Suprapubic skin (tissue), 4 donors: ENCODE measurements around the gene SPIN2B. TPM values are rescaled to one million over a fixed set of nuclear protein-coding genes. Genes with fewer than 3 reads are reported as not detected.
"Not testable (repeated sequence)": the region's sequence is repeated elsewhere in the genome, so short reads cannot be mapped to it uniquely, and the experiment has no call there.

Source experiments
- DNase-seq, 2 donors: peaks; one replicate each; pipeline ENCODE4 v3.0.0-alpha.2; 2019; ENCODE audit warnings: low spot score in 2 of 2
- H3K27ac ChIP-seq: fragments of 200-600 bp; sonication (generic); one replicate; pipeline ENCODE4 v1.5.1; 2019
- H3K27me3 ChIP-seq: fragments of 200-600 bp; sonication (generic); one replicate; pipeline ENCODE4 v1.5.1; 2019
- H3K36me3 ChIP-seq: fragments of 200-600 bp; sonication (generic); one replicate; pipeline ENCODE4 v1.5.1; 2019
- H3K4me1 ChIP-seq: fragments of 200-600 bp; sonication (generic); one replicate; pipeline ENCODE4 v1.5.1; 2019
- H3K4me3 ChIP-seq: fragments of 200-600 bp; sonication (generic); one replicate; pipeline ENCODE4 v1.5.1; 2019; ENCODE audit warnings: mild to moderate bottlenecking
- H3K9me3 ChIP-seq: fragments of 200-600 bp; sonication (generic); one replicate; pipeline ENCODE4 v1.5.1; 2019
- CTCF ChIP-seq, 2 donors: fragments of 200-600 bp in 1 of 2; fragments of 450-650 bp in 1 of 2; sonication (generic) in 1 of 2; IDR thresholded peaks; one replicate each; pipeline ENCODE4 v1.5.1; 2016 to 2019; ENCODE audit warnings: antibody characterized with exemption in 2 of 2, mild to moderate bottlenecking in 1 of 2, moderate library complexity in 1 of 2
- EP300 ChIP-seq: sonication (generic); formaldehyde crosslinking; IDR thresholded peaks from one replicate; pipeline ENCODE4 v1.6.1; 2017; ENCODE audit warnings: antibody characterized with exemption
- POLR2A ChIP-seq, 2 donors: fragments of 450-650 bp; IDR thresholded peaks; one replicate each; pipeline ENCODE4 v1.6.1; 2017; ENCODE audit warnings: antibody characterized with exemption in 2 of 2, mild to moderate bottlenecking in 2 of 2, moderate library complexity in 2 of 2
- POLR2AphosphoS5 ChIP-seq, 3 donors: sonication (generic); formaldehyde crosslinking; IDR thresholded peaks; one replicate each; pipeline ENCODE4 v1.6.1; 2017; ENCODE audit warnings: antibody characterized with exemption in 3 of 3
- WGBS: methylation state at CpG from one replicate; pipeline ENCODE4 v1.1.5; 2018; 5-methylcytosine and 5-hydroxymethylcytosine counted together
- total RNA-seq, 4 donors: library from RNA; depleted of rRNA; stranded (reverse); fragments of >200 nt; gene quantifications; one replicate each; pipeline ENCODE4 v1.1.0, GENCODE V29; 2016

Gene SPIN2B
- total RNA-seq, 4 donors from 2014 or later, result 6.1 to 10.3 (median 8.3) TPM

GRCh38 chrX:57104406-57104805 lies 16.9 kb downstream of the SPIN2B start:
- no peak overlapping the region for H3K27ac ChIP-seq
- no peaks in the 10 kb centered on the region for H3K4me1 ChIP-seq
- WGBS, result 74% methylated on average over 4 of the region's 4 CpGs
- H3K27me3 ChIP-seq, result no peaks in the 10 kb centered on the region
- H3K36me3 ChIP-seq, result no peaks in the 10 kb centered on the region
- no peaks in the 10 kb centered on the region for H3K9me3 ChIP-seq
- DNase-seq, result no peak
- H3K4me3 ChIP-seq, result no peak overlapping the region
- TF ChIP-seq POLR2AphosphoS5 (IDR thresholded peaks at IDR 0.05) (no peak), POLR2A (IDR thresholded peaks at IDR 0.05) (no peak)

DNA sequence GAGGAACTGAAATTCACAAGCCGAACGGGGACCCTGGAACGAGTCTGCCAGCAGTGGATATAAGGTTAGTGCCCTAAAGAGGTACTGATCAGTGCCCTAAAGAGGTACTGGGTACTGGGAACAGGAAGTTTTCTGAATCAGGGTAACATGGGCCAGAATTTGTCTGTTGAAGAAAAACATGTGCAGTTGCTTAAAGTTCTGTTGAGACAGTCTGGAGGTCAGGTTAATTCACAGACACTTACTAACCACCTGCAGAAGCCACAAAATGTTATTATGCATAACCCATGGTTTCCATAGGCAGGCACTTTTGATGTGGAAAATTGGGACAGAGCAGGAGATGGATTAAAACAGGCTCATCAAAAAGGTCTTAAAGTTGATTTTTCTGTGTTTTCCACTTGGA lies 17.9 kb downstream of the SPIN2B start:
- no peak overlapping the region for H3K27ac ChIP-seq
- WGBS, result 91% methylated on average over 3 of the region's 3 CpGs
- no peaks in the 10 kb centered on the region for H3K9me3 ChIP-seq
- H3K4me1 ChIP-seq, result no peaks in the 10 kb centered on the region
- TF ChIP-seq EP300, result no peak
- no peak for TF ChIP-seq CTCF (IDR thresholded peaks at IDR 0.05)
- no peak for TF ChIP-seq POLR2A (IDR thresholded peaks at IDR 0.05)
- TF ChIP-seq POLR2AphosphoS5 (IDR thresholded peaks at IDR 0.05), result no peak
- no peak for DNase-seq
- H3K27me3 ChIP-seq, result no peaks in the 10 kb centered on the region
- H3K36me3 ChIP-seq, result no peaks in the 10 kb centered on the region
- H3K4me3 ChIP-seq, result no peak overlapping the region

- 79% methylated on average over 6 of the region's 6 CpGs for WGBS
- H3K36me3 ChIP-seq, DNase-seq, H3K9me3 ChIP-seq, H3K4me1 ChIP-seq, H3K27ac ChIP-seq, H3K27me3 ChIP-seq, H3K4me3 ChIP-seq: not testable (repeated sequence)
These were observed 18.4 kb downstream of the SPIN2B start for GRCh38 chrX:57102918-57103317.

GRCh38 chrX:57083143-57083542 lies 38.2 kb downstream of the SPIN2B start:
- no peaks in the 10 kb centered on the region for H3K36me3 ChIP-seq
- no peaks in the 10 kb centered on the region for H3K4me1 ChIP-seq
- no peak for DNase-seq
- TF ChIP-seq POLR2AphosphoS5 (IDR thresholded peaks at IDR 0.05), result no peak
- no peak for TF ChIP-seq EP300
- no peaks in the 10 kb centered on the region for H3K27me3 ChIP-seq
- WGBS, result 79% methylated on average over 7 of the region's 7 CpGs
- no peaks in the 10 kb centered on the region for H3K9me3 ChIP-seq
- H3K4me3 ChIP-seq, result no peak overlapping the region
- H3K27ac ChIP-seq, result no peak overlapping the region

GRCh38 chrX:57074458-57074857 lies 46.9 kb downstream of the SPIN2B start:
- DNase-seq, result no peak
- Histone ChIP-seq H3K4me3 (no peak overlapping the region), H3K27ac (no peak overlapping the region), H3K4me1 (no peaks in the 10 kb centered on the region), H3K36me3 (no peaks in the 10 kb centered on the region), H3K9me3 (no peaks in the 10 kb centered on the region), H3K27me3 (no peaks in the 10 kb centered on the region)
- TF ChIP-seq POLR2A (IDR thresholded peaks at IDR 0.05) (no peak), CTCF (IDR thresholded peaks at IDR 0.05) (no peak), EP300 (no peak), POLR2AphosphoS5 (IDR thresholded peaks at IDR 0.05) (no peak)
- WGBS, result 82% methylated on average over 4 of the region's 4 CpGs

DNA sequence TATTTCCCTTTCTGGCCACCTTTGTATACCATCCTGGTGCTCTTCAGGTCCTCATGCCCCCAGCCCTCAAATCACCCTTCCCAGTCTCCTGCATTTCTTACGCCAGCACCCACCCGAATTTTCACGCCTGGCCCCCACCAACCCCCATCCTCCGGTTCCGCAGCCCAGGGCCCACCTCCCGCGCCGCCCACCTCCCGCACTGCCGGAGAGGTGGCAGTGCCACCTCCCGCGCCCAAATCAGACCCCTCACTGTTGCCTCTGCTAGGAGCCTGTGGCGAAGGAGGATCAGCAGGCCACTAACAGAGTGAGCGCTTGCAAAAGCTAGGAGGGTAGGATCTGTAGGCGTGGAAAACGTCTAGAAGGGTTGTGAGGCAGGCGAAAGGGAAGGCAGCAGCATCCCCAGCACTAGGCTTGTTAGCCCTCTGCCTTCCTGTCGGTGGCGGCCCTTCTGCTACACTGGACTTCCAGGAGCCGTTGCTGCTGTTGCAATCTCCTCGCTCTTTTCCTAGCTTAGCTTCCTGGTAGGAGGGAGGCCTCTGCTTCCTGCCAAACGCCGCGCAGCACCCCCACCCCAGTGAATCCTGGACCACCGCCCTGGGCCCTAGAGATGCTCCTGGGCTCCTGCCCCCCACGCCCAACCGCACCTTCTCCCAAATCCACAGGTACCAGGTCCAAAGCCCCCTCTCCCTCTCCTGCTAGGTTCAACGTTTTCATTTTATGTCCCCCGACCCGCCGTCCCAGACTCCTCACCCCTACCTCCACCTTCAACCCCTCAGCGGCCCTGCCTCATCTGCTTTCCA lies 51.0 kb downstream of the SPIN2B start:
- Histone ChIP-seq H3K27me3 (no peaks in the 10 kb centered on the region), H3K4me3 (no peak overlapping the region), H3K4me1 (no peaks in the 10 kb centered on the region), H3K9me3 (no peaks in the 10 kb centered on the region), H3K36me3 (no peaks in the 10 kb centered on the region), H3K27ac (no peak overlapping the region)
- no peak for DNase-seq
- TF ChIP-seq POLR2AphosphoS5 (IDR thresholded peaks at IDR 0.05) (no peak), CTCF (IDR thresholded peaks at IDR 0.05) (no peak), EP300 (no peak), POLR2A (IDR thresholded peaks at IDR 0.05) (no peak)
- 75% methylated on average over 32 of the region's 32 CpGs for WGBS

Other genes starting within 250 kb of the SPIN2B start
- gene SPIN3, start 126.0 kb downstream of the SPIN2B start, total RNA-seq, result 1 to 10 TPM; 1.5 to 8.5 (median 5.5) TPM
- gene SPIN2A, start 15.8 kb upstream of the SPIN2B start, total RNA-seq, result 1 to 10 TPM in 1 of 4 donors, under 1 TPM in 3; 0.21 to 1.4 (median 0.37) TPM
- 10 to 100 TPM; 15.8 to 27.3 (median 21.5) TPM for gene FAAH2, start 165.2 kb upstream of the SPIN2B start, total RNA-seq